T-helper 1 cell (primary cell): ENCODE measurements around the gene DNM1L.

Experiments
- DNase-seq, 5 donors: peaks; one replicate each; pipeline ENCODE4 v3.0.0-alpha.2; 2012 to 2020

The DNM1L gene

GRCh38 chr12:32757157-32757556 lies 78.1 kb downstream of the DNM1L start:
- no peak for DNase-seq

DNA sequence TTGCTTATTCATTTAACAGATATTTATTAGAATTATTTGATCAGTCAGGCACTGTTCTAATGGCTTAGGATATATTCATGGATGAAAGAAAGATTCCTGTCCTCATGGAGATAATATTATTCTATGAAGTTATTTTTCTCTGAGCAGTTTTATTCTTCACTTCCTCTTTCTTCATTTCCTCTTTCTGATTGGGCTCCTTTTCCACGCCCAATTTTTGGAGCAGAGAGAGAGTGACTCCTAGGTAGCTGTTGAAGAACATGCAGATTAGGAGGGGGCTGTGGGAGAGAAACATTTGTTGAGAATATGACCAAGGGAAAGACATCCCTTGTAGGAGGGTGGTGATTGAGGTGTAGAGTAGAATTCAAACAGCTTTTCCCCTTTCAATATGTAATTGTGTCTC lies 82.6 kb downstream of the DNM1L start:
- no peak for DNase-seq

- no peak for DNase-seq
Measured at GRCh38 chr12:32765906-32766305, 86.8 kb downstream of the DNM1L start.

DNA sequence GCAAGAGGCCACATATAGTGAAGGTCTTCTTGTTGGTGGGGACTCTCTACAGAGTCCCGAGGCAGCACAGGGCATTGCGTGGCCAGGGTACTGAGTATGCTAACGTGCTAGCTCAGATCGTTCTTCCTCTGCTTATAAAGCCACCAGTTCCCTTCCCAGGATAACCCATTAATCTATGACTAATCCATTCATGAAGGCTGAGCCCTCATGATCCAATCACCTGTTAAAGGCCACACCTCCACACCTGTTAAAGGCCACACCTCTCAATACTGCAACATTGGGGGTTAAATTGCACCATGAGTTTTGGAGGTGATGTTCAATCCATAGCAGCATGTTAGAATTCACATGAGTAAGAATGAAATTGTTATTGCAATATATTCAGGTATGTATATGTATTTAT lies 89.4 kb downstream of the DNM1L start:
- DNase-seq: no peak

DNA sequence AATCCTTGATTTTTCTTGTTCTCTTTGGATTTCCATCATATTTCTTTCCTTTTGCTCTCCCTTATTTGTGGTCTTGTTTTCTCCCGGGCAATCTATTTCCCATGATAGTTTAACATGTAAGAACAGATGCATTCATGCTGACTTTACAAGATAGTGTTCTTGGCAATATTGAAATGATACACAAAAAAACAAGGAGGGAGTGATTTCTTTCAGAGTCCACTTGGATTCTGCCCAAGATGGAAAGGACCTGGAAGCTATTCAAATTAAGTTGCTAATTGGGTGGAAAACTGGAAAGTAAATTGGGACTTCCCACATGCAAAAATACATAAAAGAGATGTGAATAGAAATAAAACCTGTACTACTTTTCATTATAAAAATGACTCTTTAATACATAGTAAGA lies 91.0 kb downstream of the DNM1L start:
- no peak for DNase-seq

GRCh38 chr12:32773691-32774090 lies 94.6 kb downstream of the DNM1L start:
- no peak for DNase-seq

GRCh38 chr12:32776258-32776657 lies 97.2 kb downstream of the DNM1L start:
- DNase-seq: no peak

GRCh38 chr12:32777159-32777558 lies 98.1 kb downstream of the DNM1L start:
- no peak for DNase-seq

DNA sequence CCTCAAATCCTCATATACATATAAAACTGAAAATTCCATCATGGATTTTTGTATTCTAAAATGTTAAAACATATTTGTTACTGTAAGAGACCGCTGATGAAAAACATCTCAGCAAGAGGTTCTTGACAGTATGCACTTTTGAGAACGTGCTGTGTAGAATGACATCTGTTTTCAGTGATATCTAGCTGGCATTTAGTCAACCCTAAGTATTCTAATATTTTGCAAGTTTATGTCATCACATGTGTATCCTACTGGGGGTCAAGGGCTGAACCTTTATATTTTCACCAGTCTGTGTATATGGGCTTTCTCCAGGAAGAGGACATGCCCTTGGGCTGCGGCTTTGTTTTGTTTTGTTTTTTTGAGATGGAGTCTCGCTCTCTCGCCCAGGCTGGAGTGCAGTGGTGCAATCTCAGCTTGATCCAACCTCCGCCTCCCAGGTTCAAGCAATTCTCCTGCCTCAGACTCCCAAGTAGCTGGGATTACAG lies 98.6 kb downstream of the DNM1L start:
- DNase-seq: no peak

DNA sequence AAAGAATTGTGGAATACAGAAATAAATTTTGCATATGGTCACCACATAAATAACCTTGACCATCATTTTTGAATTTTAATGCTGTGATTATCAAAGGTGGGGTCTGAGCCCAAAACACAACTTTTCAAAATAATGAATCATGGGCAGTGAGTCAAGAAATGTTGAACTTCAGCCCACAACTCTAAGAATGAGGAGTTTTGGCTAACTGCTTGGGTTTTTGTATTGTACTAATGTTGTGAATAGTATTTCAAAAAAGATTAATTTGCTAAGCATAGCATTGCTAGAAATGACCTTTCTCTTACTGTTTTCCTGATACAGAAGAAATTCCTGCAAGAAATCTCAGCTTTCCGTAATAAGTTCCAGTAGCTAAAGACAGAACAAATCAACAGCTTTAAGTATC lies 101.0 kb downstream of the DNM1L start:
- no peak for DNase-seq

DNA sequence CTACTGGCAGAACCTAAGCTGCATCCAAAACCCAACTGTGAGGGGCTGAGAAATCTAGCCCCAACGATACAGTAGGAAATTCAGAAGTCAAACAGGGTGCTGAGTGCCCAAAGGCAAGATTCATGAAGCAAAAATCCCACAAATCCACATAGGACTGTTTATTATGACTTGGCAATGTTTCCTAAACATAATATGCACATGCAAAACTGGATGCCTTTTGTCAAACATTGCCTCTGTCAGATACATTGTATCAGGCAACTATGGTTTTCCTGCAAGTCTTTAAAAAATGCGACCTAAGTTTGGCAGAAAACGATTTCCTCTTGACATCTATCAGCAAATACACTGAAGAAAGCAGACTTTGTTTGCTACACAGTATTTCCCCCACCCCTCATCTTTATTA lies 103.9 kb downstream of the DNM1L start:
- DNase-seq: no peak

GRCh38 chr12:32785557-32785956 lies 106.5 kb downstream of the DNM1L start:
- no peak for DNase-seq

DNA sequence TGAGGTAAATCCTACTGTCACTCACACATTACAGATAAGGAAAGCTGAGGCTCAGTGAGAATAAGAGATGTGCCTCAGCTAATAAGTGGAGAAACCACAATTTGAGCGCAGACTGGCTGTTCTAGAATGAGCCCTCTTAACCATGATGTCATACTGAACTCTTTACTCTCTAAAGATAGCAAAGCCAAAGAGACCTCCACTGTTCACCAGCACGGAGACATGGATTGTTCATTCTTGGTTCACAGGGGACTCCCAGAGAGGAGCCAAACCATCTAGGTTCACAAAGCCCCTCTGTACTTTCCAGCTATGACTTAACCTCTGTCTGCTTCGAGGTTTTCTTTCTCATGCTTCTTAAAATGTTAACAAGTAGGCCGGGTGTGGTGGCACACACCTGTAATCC lies 109.3 kb downstream of the DNM1L start:
- no peak for DNase-seq

- no peak for DNase-seq
Measured at GRCh38 chr12:32789446-32789845, 110.3 kb downstream of the DNM1L start.

DNA sequence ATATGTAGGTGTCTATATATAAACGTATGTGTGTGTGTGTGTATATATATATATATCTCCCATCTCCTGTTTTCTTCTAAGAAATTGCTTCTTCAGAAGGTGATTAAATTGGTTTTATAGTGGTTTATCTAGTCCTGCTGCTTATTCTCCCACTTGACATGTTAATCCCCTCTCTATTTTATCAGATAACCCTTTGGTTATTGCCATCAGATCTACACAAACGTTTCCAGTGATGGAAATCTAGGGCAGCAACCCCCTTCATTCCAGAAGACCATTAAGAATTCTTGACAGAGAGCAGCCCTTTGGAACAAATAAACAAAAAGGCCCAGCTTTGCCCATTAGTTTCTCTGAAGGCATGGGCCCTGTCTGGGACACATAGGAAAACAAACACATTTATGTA lies 110.8 kb downstream of the DNM1L start:
- DNase-seq: no peak

- DNase-seq: no peak
Measured at GRCh38 chr12:32794281-32794680, 115.2 kb downstream of the DNM1L start.
